Panc1 (cell line): ENCODE results near the gene MAPK8.

ENCODE experiments used
- CTCF ChIP-seq: fragments of 450-650 bp; IDR thresholded peaks from 2 replicates; pipeline ENCODE4 v1.5.1; 2017; ENCODE audit warnings: mild to moderate bottlenecking
- POLR2AphosphoS5 ChIP-seq: IDR thresholded peaks from 2 replicates; pipeline ENCODE4 v1.6.1; 2012; ENCODE audit warnings: mild to moderate bottlenecking, low read depth, low read length, moderate library complexity
- TCF7L2 ChIP-seq: IDR thresholded peaks from 2 replicates; pipeline ENCODE4 v1.6.1; 2011; ENCODE audit warnings: mild to moderate bottlenecking, low read depth, low read length, inconsistent platforms

- no peak for TF ChIP-seq CTCF
- TF ChIP-seq TCF7L2, result no peak
- TF ChIP-seq POLR2AphosphoS5, result no peak
These were observed 7.4 kb upstream of the MAPK8 start for GRCh38 chr10:48299066-48299465.
